ENCODE measurements around the gene CCER1.

The CCER1 gene

DNA sequence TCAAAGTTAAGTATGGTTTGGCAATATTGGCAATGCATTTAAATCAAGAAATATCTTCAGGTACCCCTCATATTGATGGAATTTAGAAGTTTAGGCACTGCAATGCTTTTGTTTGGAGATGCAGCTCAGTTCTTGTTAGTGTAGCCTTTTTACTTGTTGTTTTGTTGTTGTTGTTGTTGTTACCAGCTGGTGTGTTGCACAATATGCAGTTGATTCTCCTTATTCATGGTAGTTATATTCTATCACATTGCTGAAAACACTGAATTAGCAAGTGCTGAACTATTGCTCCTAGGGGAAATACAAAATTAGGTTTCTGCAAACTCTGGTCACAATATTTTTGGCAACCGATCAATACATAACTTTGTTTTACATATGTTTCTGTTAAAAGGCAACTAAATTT, 34.8 kb downstream of the CCER1 start:
- no peak for DNase-seq (ENCODE audit: low spot score)

DNA sequence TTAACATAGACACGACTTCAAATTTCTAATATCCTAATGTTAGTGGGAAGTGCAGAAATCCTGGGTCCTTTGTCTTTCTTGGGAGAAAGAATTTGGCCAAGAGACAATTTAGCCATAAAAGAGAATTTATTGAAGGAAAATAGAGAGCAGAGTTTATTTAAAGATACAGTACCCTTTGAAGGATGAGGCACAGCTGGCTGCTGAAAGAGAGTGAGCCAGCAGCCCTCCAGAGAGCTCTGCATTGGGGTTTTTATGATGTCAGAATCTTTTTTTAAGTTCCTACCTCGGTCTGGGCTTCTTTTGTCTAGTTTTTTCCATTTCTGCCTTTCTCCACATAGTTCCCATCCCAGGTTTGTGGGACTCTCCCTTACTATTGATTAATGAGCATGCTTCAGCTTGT, 37.5 kb downstream of the CCER1 start:
- DNase-seq (ENCODE audit: low spot score), result no peak

GRCh38 chr12:90916516-90916915, 38.5 kb downstream of the CCER1 start:
- DNase-seq (ENCODE audit: low spot score), result no peak

DNA sequence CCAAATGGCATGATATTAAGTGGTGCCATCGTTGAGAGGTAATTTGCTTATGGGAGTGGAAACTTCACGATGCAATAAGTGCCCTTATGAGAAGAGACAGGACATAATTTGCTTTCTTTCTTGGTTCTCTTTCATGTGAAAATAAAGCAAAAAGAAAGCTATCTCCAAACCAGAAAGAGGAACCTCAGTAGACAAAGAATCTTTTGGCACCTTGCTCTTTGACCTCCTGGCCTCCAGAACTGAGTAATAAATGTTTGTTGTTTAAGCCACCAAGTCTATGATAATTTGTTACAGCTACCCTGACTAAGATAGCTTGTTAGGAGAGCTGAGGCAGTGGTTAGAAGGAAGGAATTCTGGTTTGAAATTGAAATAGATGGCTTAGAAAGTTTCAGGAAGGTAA, 39.6 kb downstream of the CCER1 start:
- DNase-seq (ENCODE audit: low spot score), result no peak

DNA sequence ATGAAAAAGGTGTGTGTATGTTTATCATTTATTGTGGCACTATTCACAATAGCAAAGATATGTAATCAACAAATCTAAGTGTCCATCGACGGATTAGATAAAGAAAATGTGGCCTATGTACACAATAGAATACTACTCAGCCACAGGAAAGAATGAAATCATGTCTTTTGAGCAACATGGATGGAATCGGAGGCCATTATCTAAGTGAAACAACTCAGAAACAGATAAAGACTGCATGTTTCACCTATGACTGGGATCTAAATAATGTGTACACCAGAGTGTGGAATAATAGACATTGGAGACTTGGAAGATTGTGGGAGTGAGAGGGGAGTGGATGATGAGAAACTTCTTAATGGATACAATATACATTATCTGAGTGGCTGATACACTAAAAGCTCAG, 44.0 kb downstream of the CCER1 start:
- DNase-seq (ENCODE audit: low spot score), result no peak

GRCh38 chr12:90909069-90909770, 45.8 kb downstream of the CCER1 start:
- no peak for DNase-seq (ENCODE audit: low spot score)

DNA sequence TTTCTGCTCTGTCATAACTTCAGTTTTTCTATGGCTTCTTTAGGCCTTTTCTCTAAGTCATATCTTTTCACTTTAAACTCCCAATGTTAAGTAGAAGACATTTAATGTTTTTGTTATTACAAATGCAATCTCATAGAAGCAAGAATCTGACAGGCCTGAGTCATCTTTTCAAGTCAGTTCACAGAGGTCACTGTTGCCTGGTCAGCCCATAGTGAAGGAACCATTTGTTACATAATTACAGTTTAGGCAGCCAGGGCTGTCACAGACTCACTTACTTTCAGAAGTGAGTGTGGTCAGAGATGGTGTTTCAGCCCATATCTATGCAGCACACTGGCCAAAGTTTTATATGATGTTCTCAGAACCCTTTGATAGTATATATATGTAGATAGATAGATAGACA, 46.5 kb downstream of the CCER1 start:
- DNase-seq (ENCODE audit: low spot score), result no peak

- DNase-seq (ENCODE audit: low spot score), result no peak
These were observed 49.1 kb downstream of the CCER1 start for GRCh38 chr12:90905691-90906370.

DNA sequence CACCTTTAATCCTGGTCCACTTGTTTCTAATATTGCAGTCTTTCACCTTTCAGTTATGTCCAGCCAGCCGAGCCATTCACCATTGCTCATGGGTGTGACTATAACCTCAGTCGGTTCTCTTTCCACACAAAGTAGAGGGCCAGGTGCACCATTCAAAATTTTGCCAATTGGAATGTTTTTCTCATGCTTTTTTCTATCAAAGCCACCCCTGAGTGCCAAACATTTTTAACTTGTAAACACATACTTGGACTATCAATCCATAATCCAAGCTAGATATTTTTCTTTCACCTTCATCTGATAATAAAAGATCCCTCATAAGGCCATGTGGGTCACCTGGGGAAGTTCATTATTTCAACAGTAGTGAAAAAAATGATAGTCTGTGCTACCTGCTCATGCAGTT, 52.4 kb downstream of the CCER1 start:
- DNase-seq (ENCODE audit: low spot score), result no peak

Measured in left forelimb (tissue), 1 donor.